Trophoblast cell (in vitro differentiated cells and primary cell): Measurements from ENCODE around the gene CARHSP1.
"Not testable (repeated sequence)": the region's sequence is repeated elsewhere in the genome, so short reads cannot be mapped to it uniquely, and the experiment has no call there.

ENCODE experiments used
- DNase-seq, 2 donors: peaks; one replicate each; pipeline ENCODE4 v3.0.0-alpha.2; 2016
- H2AFZ ChIP-seq: 2 replicates; pipeline ENCODE4 v1.6.1; 2013; ENCODE audit warnings: low read length, moderate library complexity, mild to moderate bottlenecking; ENCODE audit not compliant: insufficient read depth, poor library complexity
- H2AK5ac ChIP-seq: 2 replicates; pipeline ENCODE4 v1.6.1; 2013; ENCODE audit warnings: mild to moderate bottlenecking, low read length
- H2BK120ac ChIP-seq: 2 replicates; pipeline ENCODE4 v1.6.1; 2013; ENCODE audit warnings: low read length, mild to moderate bottlenecking, moderate library complexity; ENCODE audit not compliant: insufficient read depth, poor library complexity
- H2BK12ac ChIP-seq: 2 replicates; pipeline ENCODE4 v1.6.1; 2013; ENCODE audit warnings: mild to moderate bottlenecking, low read length, moderate library complexity
- H2BK5ac ChIP-seq: 2 replicates; pipeline ENCODE4 v1.6.1; 2013; ENCODE audit warnings: low read length, low read depth, moderate library complexity, mild to moderate bottlenecking; ENCODE audit not compliant: poor library complexity
- H3K14ac ChIP-seq: 2 replicates; pipeline ENCODE4 v1.6.1; 2013; ENCODE audit warnings: mild to moderate bottlenecking, low read length
- H3K18ac ChIP-seq: 2 replicates; pipeline ENCODE4 v1.6.1; 2013; ENCODE audit warnings: mild to moderate bottlenecking, low read length
- H3K23ac ChIP-seq: 2 replicates; pipeline ENCODE4 v1.6.1; 2013; ENCODE audit warnings: low read length
- H3K27ac ChIP-seq: 2 replicates; pipeline ENCODE4 v1.5.1; 2013; ENCODE audit warnings: low read depth, mild to moderate bottlenecking, inconsistent platforms, low read length, moderate library complexity
- H3K27me3 ChIP-seq: 2 replicates; pipeline ENCODE4 v1.6.1; 2013; ENCODE audit warnings: inconsistent platforms, mild to moderate bottlenecking, low read length, moderate library complexity; ENCODE audit not compliant: insufficient read depth
- H3K36me3 ChIP-seq, 2 experiments: 1 replicate in 1 of 2; 2 replicates in 1 of 2; pipeline ENCODE4 v1.6.1; 2013; ENCODE audit warnings: low read length in 2 of 2, mild to moderate bottlenecking in 2 of 2, moderate library complexity in 1 of 2; ENCODE audit not compliant: insufficient read depth in 2 of 2, control insufficient read depth in 1 of 2
- H3K4ac ChIP-seq: 2 replicates; pipeline ENCODE4 v1.6.1; 2013; ENCODE audit warnings: low read depth, mild to moderate bottlenecking, low read length, moderate library complexity
- H3K4me1 ChIP-seq, 2 experiments: 1 replicate in 1 of 2; 2 replicates in 1 of 2; pipeline ENCODE4 v1.6.1; 2013; ENCODE audit warnings: low read length in 2 of 2, mild to moderate bottlenecking in 2 of 2, moderate library complexity in 1 of 2; ENCODE audit not compliant: insufficient read depth in 2 of 2, control insufficient read depth in 1 of 2
- H3K4me2 ChIP-seq: 2 replicates; pipeline ENCODE4 v1.6.1; 2013; ENCODE audit warnings: inconsistent platforms, mild to moderate bottlenecking, low read length, moderate library complexity
- H3K4me3 ChIP-seq: 2 replicates; pipeline ENCODE4 v1.5.1; 2013; ENCODE audit warnings: mild to moderate bottlenecking, low read depth, low read length, inconsistent platforms
- H3K79me1 ChIP-seq: one replicate; pipeline ENCODE4 v1.6.1; 2013; ENCODE audit warnings: low read length
- H3K79me2 ChIP-seq: 2 replicates; pipeline ENCODE4 v1.6.1; 2013; ENCODE audit warnings: low read length, mild to moderate bottlenecking; ENCODE audit not compliant: control insufficient read depth, insufficient read depth, poor library complexity
- H3K9ac ChIP-seq: 2 replicates; pipeline ENCODE4 v1.6.1; 2013; ENCODE audit warnings: mild to moderate bottlenecking, low read length
- H3K9me3 ChIP-seq: 2 replicates; pipeline ENCODE4 v1.6.1; 2013; ENCODE audit warnings: low read depth, mild to moderate bottlenecking, control low read depth, inconsistent platforms, low read length; ENCODE audit not compliant: insufficient read depth
- H4K12ac ChIP-seq: 2 replicates; pipeline ENCODE4 v1.6.1; 2013; ENCODE audit warnings: low read depth, mild to moderate bottlenecking, low read length, moderate library complexity
- H4K8ac ChIP-seq: 2 replicates; pipeline ENCODE4 v1.6.1; 2013; ENCODE audit warnings: low read depth, mild to moderate bottlenecking, low read length, moderate library complexity
- H4K91ac ChIP-seq: one replicate; pipeline ENCODE4 v1.6.1; 2013; ENCODE audit warnings: low read depth, mild to moderate bottlenecking, low read length, moderate library complexity
- WGBS: extraction: QIAGEN DNeasy Blood & Tissue Kit; methylation state at CpG from one replicate; pipeline ENCODE4 v1.1.7; 2013; ENCODE audit warnings: missing lambda C conversion rate; ENCODE audit not compliant: insufficient read length, insufficient coverage; ENCODE audit errors: extremely low coverage; 5-methylcytosine and 5-hydroxymethylcytosine counted together

Gene CARHSP1

DNA sequence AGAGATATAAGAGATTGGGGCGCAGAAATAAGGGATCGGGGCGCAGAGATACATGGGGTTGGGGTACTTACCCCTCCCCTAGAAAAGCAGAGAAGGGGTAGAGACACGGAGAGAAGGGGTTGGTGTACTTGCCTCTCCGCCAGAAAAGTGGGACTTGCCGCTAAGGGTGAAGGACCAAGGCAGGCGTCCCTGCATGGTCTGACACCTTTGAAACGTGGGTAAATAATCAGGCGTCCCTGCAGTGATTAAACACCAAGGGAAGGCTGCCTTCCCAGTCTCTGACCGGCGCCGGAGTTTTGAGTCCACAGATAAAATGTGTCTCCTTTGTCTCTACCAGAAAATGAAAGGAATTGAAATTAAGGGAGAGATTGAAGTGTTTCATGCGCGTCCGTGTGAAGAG is 31.2 kb downstream of the CARHSP1 start:
- not testable (repeated sequence) for H3K14ac ChIP-seq, H3K27me3 ChIP-seq, H3K27ac ChIP-seq, H3K9ac ChIP-seq, H3K4ac ChIP-seq, H2BK120ac ChIP-seq, H3K4me2 ChIP-seq, H3K18ac ChIP-seq, DNase-seq, H3K36me3 ChIP-seq, H2BK12ac ChIP-seq, H3K23ac ChIP-seq, H3K4me3 ChIP-seq, H3K4me1 ChIP-seq, H4K91ac ChIP-seq, H2BK5ac ChIP-seq, H3K9me3 ChIP-seq, H2AK5ac ChIP-seq, H4K8ac ChIP-seq, H3K79me2 ChIP-seq, H4K12ac ChIP-seq, H3K79me1 ChIP-seq, H2AFZ ChIP-seq
- no CpG with 5 or more reads among the region's 15 CpGs for WGBS

DNA sequence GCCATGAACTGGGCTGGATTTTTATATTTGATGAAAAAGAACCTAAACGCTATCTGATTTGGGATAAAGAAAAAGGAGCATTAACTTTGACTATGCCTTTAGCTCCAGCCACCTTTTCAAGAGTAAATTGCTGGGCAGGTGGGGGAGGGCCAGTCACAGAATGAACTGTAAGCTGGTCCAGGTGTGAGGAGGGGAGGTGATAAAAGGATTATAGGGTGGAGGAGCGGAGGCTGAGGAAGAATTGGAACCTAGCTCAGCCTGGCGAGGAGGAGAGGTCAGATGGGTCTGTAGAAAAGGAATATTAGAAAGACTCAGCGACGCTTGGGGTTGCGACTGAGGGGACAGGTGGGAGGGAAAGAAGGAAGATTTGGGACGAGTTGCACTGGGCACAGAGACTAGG is 32.0 kb downstream of the CARHSP1 start:
- not testable (repeated sequence) for H3K79me2 ChIP-seq, H2BK120ac ChIP-seq, H2AK5ac ChIP-seq, H3K9me3 ChIP-seq, H3K23ac ChIP-seq, H4K8ac ChIP-seq, H3K79me1 ChIP-seq, H4K12ac ChIP-seq, H4K91ac ChIP-seq, H3K27me3 ChIP-seq, H2BK5ac ChIP-seq, H3K4me3 ChIP-seq, H3K4ac ChIP-seq, H3K27ac ChIP-seq, H2BK12ac ChIP-seq, H3K18ac ChIP-seq, H3K4me2 ChIP-seq, H3K9ac ChIP-seq, DNase-seq, H2AFZ ChIP-seq, H3K14ac ChIP-seq, H3K4me1 ChIP-seq
- peaks cover 13 to 15% of the 10 kb centered on the region in 2 experiments for H3K36me3 ChIP-seq
- no CpG with 5 or more reads among the region's 7 CpGs for WGBS

DNA sequence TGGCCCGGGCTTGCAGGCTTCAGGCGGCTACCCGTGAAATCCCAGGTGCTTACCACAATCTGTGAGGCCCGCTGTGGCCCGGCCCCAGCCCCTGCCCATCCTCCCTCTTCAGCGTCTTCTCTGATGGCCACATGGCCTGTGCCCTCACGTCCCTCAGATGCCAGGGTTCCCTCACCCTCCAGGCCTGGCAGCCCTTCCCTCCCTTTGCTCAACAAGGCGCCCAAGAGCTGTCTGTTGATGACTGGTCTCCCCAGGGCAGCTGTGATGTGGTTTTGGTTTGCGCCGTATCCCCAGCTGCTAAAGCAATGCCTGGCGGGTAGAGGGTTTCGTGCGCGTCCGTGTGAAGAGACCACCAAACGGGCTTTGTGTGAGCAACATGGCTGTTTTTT is 36.1 kb downstream of the CARHSP1 start:
- H3K4me1 ChIP-seq: peaks cover 0 to 2% of the 10 kb centered on the region in 2 experiments
- no peaks in the 10 kb centered on the region for H3K9me3 ChIP-seq
- H3K9ac ChIP-seq: no peak overlapping the region
- DNase-seq: no peak
- H3K79me1 ChIP-seq: no peaks in the 10 kb centered on the region
- H2BK5ac ChIP-seq: no peak overlapping the region
- H3K4me2 ChIP-seq: no peak overlapping the region
- H2BK12ac ChIP-seq: no peak overlapping the region
- H3K27me3 ChIP-seq: no peaks in the 10 kb centered on the region
- no peak overlapping the region for H2AFZ ChIP-seq
- WGBS: no CpG with 5 or more reads among the region's 16 CpGs
- no peak overlapping the region for H3K18ac ChIP-seq
- H3K14ac ChIP-seq: no peak overlapping the region
- H3K79me2 ChIP-seq: no peaks in the 10 kb centered on the region
- no peak overlapping the region for H3K23ac ChIP-seq
- H3K4ac ChIP-seq: no peak overlapping the region
- H3K4me3 ChIP-seq: no peak overlapping the region
- peaks cover 32 to 42% of the 10 kb centered on the region in 2 experiments for H3K36me3 ChIP-seq
- H4K12ac ChIP-seq: no peak overlapping the region
- no peak overlapping the region for H4K91ac ChIP-seq
- no peak overlapping the region for H2BK120ac ChIP-seq
- H4K8ac ChIP-seq: no peak overlapping the region
- no peak overlapping the region for H2AK5ac ChIP-seq
- H3K27ac ChIP-seq: no peak overlapping the region

DNA sequence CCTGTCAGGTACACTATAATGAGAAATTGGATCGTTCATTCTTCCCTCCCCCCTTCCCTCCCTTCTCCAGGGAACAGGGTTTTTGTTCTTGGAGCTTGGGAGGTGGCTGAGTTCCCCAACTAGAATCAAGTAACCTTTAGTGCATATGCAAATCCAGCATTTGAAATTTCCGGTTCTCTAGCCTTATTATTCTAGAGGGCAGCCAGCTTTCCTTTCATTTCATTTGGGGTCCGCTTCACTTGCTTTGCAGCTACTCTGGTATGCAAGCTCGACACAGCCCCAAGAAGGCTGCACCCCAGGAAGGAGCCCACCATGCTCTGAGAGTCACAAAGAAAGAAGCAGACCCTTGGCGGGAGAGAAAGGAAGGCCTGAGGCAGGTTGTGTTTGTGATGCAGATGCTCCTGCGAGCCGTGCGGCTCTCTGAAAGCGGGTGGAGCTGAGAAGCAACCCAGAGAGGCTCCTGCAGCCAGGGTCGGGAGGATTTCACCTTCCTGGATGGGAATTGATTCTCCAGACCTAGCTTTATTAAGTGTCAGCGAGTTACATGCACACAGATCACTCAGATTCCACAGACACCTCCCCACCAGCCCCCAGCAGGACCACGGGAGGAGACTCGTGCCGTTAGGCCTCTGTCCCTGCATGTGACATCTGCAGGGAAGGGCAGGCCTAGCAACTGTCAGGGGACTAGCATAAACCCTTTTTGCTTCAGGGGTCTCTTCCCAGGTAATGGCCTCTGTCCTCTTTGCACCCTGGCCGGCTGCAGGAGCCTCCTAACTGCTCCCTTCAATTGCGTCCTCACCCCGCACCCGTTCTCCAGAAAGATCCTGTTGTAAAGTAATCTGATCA is 36.7 kb downstream of the CARHSP1 start:
- no peak overlapping the region for H4K8ac ChIP-seq
- H2BK12ac ChIP-seq: no peak overlapping the region
- H3K14ac ChIP-seq: no peak overlapping the region
- no peak overlapping the region for H3K4me3 ChIP-seq
- no peaks in the 10 kb centered on the region for H3K27me3 ChIP-seq
- H3K27ac ChIP-seq: no peak overlapping the region
- no peak overlapping the region for H3K18ac ChIP-seq
- H3K79me1 ChIP-seq: no peaks in the 10 kb centered on the region
- no peak for DNase-seq
- H4K91ac ChIP-seq: no peak overlapping the region
- no peak overlapping the region for H2BK5ac ChIP-seq
- no peaks in the 10 kb centered on the region for H3K79me2 ChIP-seq
- no peak overlapping the region for H3K4ac ChIP-seq
- H2BK120ac ChIP-seq: no peak overlapping the region
- no CpG with 5 or more reads among the region's 18 CpGs for WGBS
- H4K12ac ChIP-seq: no peak overlapping the region
- H3K4me2 ChIP-seq: no peak overlapping the region
- peaks cover 0 to 2% of the 10 kb centered on the region in 2 experiments for H3K4me1 ChIP-seq
- H3K23ac ChIP-seq: no peak overlapping the region
- H3K9me3 ChIP-seq: no peaks in the 10 kb centered on the region
- H3K36me3 ChIP-seq: peaks cover 30 to 40% of the 10 kb centered on the region in 2 experiments
- no peak overlapping the region for H2AFZ ChIP-seq
- no peak overlapping the region for H3K9ac ChIP-seq
- H2AK5ac ChIP-seq: no peak overlapping the region
